ENCODE measurements around the gene ROBO2.

GRCh38 chr3:77325280-77325679 is 285.4 kb downstream of the ROBO2 start:
- no peak for TF ChIP-seq CTCF (IDR thresholded peaks at IDR 0.05)
- TF ChIP-seq POLR2A (IDR thresholded peaks at IDR 0.05): no peak
